Panc1 (cell line): ENCODE measurements around the gene TRAF7.
"Not testable (repeated sequence)": the region's sequence is repeated elsewhere in the genome, so short reads cannot be mapped to it uniquely, and the experiment has no call there.

Source experiments
- CTCF ChIP-seq: fragments of 450-650 bp; IDR thresholded peaks from 2 replicates; pipeline ENCODE4 v1.5.1; 2017; ENCODE audit warnings: mild to moderate bottlenecking
- POLR2AphosphoS5 ChIP-seq: IDR thresholded peaks from 2 replicates; pipeline ENCODE4 v1.6.1; 2012; ENCODE audit warnings: mild to moderate bottlenecking, low read depth, low read length, moderate library complexity
- REST ChIP-seq, 2 experiments: IDR thresholded peaks; 2 replicates each; pipeline ENCODE4 v1.6.1; 2011 to 2012; ENCODE audit warnings: low read depth in 2 of 2, control low read depth in 1 of 2, low read length in 1 of 2, mild to moderate bottlenecking in 1 of 2, moderate library complexity in 1 of 2; ENCODE audit not compliant: insufficient read depth in 1 of 2

- not testable (repeated sequence) for TF ChIP-seq CTCF; POLR2AphosphoS5; REST (IDR thresholded peaks at IDR 0.05; ENCODE audit: insufficient read depth in 1 of 2, low read depth in 2 of 2, low read length in 1 of 2)
Observed at GRCh38 chr16:2129251-2129650, 26.3 kb upstream of the TRAF7 start.
